Right lobe of liver (tissue), 6 donors: ENCODE data around the gene RBMS3. TPM values are rescaled to one million over a fixed set of nuclear protein-coding genes. Genes with fewer than 3 reads are reported as not detected.

Source experiments
- ATAC-seq, 4 donors: fragments of 200-7000 bp; cut with Tn5 transposase; one replicate each; pipeline ENCODE4 v1.9.1; 2020; ENCODE audit warnings: mild to moderate bottlenecking in 4 of 4, moderate library complexity in 4 of 4
- DNase-seq, 3 donors: peaks; one replicate each; pipeline ENCODE4 v3.0.0-alpha.2; 2020
- H3K27ac ChIP-seq, 3 donors: fragments of 200-600 bp; one replicate each; pipeline ENCODE4 v1.8.0; 2022
- H3K27me3 ChIP-seq, 2 donors: fragments of 200-600 bp; one replicate each; pipeline ENCODE4 v1.8.0; 2022
- H3K36me3 ChIP-seq, 4 donors: fragments of 200-600 bp; sonication (generic) in 1 of 4; one replicate each; pipeline versions ENCODE4 v1.5.1 to v1.8.0; 2017 to 2022; ENCODE audit warnings: control low read depth in 1 of 4
- H3K4me1 ChIP-seq, 4 donors: fragments of 200-600 bp; sonication (generic) in 1 of 4; one replicate each; pipeline versions ENCODE4 v1.5.1 to v1.8.0; 2017 to 2022; ENCODE audit warnings: control low read depth in 1 of 4
- H3K4me3 ChIP-seq, 3 donors: fragments of 200-600 bp; one replicate each; pipeline ENCODE4 v1.8.0; 2022
- H3K9me3 ChIP-seq, 4 donors: fragments of 200-600 bp; sonication (generic) in 1 of 4; one replicate each; pipeline versions ENCODE4 v1.5.1 to v1.8.0; 2017 to 2022; ENCODE audit warnings: control low read depth in 1 of 4
- POLR2A ChIP-seq: fragments of 450-650 bp; IDR thresholded peaks from one replicate; pipeline ENCODE4 v1.6.1; 2017; ENCODE audit warnings: antibody characterized with exemption, mild to moderate bottlenecking
- WGBS: methylation state at CpG from one replicate; pipeline ENCODE4 v1.1.6; 2018; ENCODE audit warnings: low coverage, low lambda C conversion rate; ENCODE audit not compliant: insufficient coverage; ENCODE audit errors: missing lambda C conversion rate; 5-methylcytosine and 5-hydroxymethylcytosine counted together
- intact Hi-C, 2 donors: fragments of 100-400 bp; cut with DNase I; formaldehyde crosslinking; loops; one replicate each; pipeline versions ENCODE4 v1.11.2 to v1.14.1; 2022
- total RNA-seq, 6 experiments: library from RNA; depleted of rRNA in 2 of 6; stranded (reverse); fragments of >200 nt in 2 of 6; fragmentation: NEBNext Ultra II Directional in 3 of 6; extraction: Animal tissue kit (Norgen Biotek cat#: 25700) in 3 of 6; gene quantifications; one replicate each; pipeline versions ENCODE4 v1.1.0 to v1.2.4, GENCODE V29; 2016 to 2023
- TF ChIP-seq, protein P1 (sequence below), 4 donors: fragments of 200-600 bp in 3 of 4; fragments of 450-650 bp in 1 of 4; IDR thresholded peaks; one replicate each; pipeline versions ENCODE4 v1.5.1 to v1.8.0; 2016 to 2022; ENCODE audit warnings: antibody characterized with exemption in 4 of 4, mild to moderate bottlenecking in 2 of 4
- donor health status: DM: no; HTN: yes; CAD: no.
- donor health status: DM: no; HTN: no; CAD: no.
- donor health status: DM: no; HTN: no; CAD: no.
- donor health status: DM: no; HTN: yes; CAD: no.
- donor health status: DM: no; HTN: yes; CAD: no.

RBMS3 gene
- total RNA-seq, 6 experiments from 2014 or later, result 6.3 to 11.5 (median 8.3) TPM

DNA sequence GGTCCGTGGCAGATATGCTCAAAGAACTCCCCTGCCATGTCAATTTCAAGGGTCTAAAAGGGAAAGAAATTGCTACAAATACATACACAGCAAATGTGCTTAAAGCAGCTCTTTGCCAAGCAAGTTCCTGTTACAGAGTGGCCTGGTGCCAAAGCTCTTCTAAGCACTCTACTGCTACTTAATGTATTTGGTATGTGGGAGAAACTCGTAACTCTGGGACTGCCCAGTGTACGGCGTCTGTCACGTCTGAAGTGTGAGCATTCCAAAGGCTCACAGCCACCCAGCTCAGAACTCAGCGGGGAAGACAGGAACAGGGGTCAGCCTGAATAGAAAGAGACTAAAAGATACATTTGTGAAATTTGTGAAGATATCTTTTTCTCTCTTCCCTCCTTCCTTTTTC is 54.6 kb downstream of the RBMS3 start:
- Histone ChIP-seq H3K4me3 (no peak overlapping the region), H3K36me3 (no peaks in the 10 kb centered on the region), H3K27ac (peak overlapping the region; percentile 1 to 34 (median 30)), H3K4me1 (no peaks in the 10 kb centered on the region), H3K9me3 (no peaks in the 10 kb centered on the region), H3K27me3 (no peaks in the 10 kb centered on the region)
- ATAC-seq (peak; percentile 80 to 95 (median 94)), DNase-seq (peak; percentile 51 to 59 (median 55))
- TF ChIP-seq POLR2A, result no peak
- TF ChIP-seq, protein P1, sequence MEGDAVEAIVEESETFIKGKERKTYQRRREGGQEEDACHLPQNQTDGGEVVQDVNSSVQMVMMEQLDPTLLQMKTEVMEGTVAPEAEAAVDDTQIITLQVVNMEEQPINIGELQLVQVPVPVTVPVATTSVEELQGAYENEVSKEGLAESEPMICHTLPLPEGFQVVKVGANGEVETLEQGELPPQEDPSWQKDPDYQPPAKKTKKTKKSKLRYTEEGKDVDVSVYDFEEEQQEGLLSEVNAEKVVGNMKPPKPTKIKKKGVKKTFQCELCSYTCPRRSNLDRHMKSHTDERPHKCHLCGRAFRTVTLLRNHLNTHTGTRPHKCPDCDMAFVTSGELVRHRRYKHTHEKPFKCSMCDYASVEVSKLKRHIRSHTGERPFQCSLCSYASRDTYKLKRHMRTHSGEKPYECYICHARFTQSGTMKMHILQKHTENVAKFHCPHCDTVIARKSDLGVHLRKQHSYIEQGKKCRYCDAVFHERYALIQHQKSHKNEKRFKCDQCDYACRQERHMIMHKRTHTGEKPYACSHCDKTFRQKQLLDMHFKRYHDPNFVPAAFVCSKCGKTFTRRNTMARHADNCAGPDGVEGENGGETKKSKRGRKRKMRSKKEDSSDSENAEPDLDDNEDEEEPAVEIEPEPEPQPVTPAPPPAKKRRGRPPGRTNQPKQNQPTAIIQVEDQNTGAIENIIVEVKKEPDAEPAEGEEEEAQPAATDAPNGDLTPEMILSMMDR (IDR thresholded peaks at IDR 0.05), result no peak
- WGBS, result 31% methylated on average over 6 of the region's 6 CpGs
- intact Hi-C loops, result no loop called here

DNA sequence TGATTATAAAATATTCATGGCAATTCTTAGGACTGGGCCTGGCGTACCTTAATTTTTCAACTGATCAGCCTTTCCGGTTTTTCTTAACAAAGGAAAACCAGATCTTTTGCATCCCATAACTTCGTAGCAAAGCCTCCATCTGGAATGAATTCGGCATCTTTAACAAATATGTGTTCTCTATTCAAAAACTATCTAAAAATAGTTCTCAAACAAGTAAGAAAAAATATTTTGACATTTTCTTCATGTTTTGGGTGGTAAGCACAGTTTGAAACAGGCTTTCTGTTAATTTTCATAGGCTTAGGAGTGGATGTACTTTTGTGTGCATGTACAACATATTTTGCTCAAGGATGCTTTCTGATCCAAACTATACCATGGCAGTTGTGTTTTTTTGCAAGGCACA is 55.1 kb downstream of the RBMS3 start:
- H3K27me3 ChIP-seq, result no peaks in the 10 kb centered on the region
- TF ChIP-seq POLR2A, result no peak
- TF ChIP-seq, protein P1 (IDR thresholded peaks at IDR 0.05), result no peak
- no peak for DNase-seq
- H3K9me3 ChIP-seq, result no peaks in the 10 kb centered on the region
- no peak for ATAC-seq
- intact Hi-C loops, result no loop called here
- peak overlapping the region; percentile 1 to 34 (median 30) for H3K27ac ChIP-seq
- no peaks in the 10 kb centered on the region for H3K4me1 ChIP-seq
- H3K36me3 ChIP-seq, result no peaks in the 10 kb centered on the region
- WGBS, result 46% methylated on average over 4 of the region's 4 CpGs
- H3K4me3 ChIP-seq, result no peak overlapping the region

DNA sequence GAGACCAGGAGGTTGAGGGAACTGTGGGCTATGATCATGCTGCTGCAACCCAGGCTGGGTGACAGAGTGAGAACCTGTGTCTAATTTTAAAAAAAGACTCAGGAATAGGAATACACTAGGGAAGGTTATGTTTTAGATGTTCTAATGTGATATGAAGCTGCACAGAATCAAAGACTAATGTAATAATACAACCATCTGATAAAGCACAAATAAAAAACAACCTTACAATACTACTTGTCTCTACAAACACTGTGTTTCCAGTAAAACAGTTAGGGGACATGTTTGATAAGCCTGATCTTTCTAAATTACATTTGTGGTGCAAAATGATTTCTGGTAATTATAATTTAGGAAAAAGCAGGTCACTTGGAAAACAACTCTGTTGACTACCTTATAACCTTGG is 56.7 kb downstream of the RBMS3 start:
- Histone ChIP-seq H3K27me3 (no peaks in the 10 kb centered on the region), H3K4me3 (no peak overlapping the region), H3K9me3 (no peaks in the 10 kb centered on the region), H3K4me1 (no peaks in the 10 kb centered on the region), H3K36me3 (no peaks in the 10 kb centered on the region), H3K27ac (no peak overlapping the region)
- ATAC-seq (no peak), DNase-seq (no peak)
- intact Hi-C loops, result no loop called here
- TF ChIP-seq, protein P1 (IDR thresholded peaks at IDR 0.05), result no peak
- no peak for TF ChIP-seq POLR2A

DNA sequence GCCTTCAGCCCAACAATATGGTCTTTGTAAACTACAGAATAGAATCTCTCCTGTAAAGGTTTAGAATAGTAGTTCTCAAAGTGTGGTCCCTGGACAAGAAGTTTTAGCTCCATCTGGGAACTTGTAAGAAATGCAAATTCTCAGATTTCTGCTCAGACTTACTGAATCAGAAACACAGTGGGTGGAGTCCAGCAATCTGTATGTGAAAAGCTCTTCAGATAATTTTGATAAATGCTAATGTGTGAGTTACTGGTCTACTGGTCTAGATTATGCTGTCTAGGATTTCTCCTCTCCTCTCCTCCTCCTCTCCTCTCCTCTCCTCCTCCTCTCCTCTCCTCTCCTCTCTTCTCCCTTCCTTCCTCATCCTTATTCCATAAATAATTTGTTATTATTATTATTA is 57.5 kb downstream of the RBMS3 start:
- no peak overlapping the region for H3K4me3 ChIP-seq
- no peak for DNase-seq
- ATAC-seq, result no peak
- no peaks in the 10 kb centered on the region for H3K36me3 ChIP-seq
- intact Hi-C loops, result no loop called here
- H3K9me3 ChIP-seq, result no peaks in the 10 kb centered on the region
- H3K27ac ChIP-seq, result no peak overlapping the region
- TF ChIP-seq, protein P1 (IDR thresholded peaks at IDR 0.05), result no peak
- TF ChIP-seq POLR2A, result no peak
- H3K27me3 ChIP-seq, result no peaks in the 10 kb centered on the region
- no peaks in the 10 kb centered on the region for H3K4me1 ChIP-seq

DNA sequence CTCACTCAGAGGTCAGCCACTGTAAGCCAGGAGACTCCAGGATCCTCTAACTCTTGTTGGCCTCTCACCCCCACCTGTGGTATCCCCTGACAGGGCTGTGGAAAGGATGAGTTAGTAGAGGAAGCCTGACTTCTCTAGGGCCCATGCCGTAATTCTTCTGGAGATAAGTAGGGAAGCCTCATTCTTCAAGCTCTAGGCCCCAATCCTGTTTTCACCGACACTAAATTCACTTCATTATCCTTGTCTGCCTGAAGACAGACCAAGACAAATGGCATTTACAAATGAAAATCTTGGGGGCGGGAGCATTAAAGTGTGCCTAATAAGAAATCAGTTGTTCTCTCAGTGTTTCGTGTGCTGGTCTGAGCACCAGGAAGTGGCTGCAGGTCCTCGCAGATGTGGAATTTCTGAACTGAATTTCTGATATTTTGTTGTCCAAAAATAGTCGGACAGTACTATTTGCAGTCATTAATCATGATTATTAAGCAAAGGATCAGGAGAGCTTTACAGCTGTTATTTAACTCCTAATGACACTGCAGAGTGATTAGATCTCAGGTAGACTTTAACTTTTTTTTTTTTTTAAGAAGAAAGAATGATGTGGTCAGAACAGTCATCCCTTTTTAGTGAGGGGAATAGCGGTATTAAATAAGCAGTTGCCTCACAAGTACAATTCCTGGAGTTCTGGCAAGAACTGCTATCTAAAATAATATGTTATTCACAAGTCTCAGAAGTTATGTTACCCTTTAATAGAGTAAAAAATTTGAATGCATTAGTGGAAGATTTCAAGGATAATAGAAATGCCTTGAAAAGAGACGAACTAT is 58.4 kb downstream of the RBMS3 start:
- Histone ChIP-seq H3K9me3 (no peaks in the 10 kb centered on the region), H3K36me3 (no peaks in the 10 kb centered on the region), H3K27ac (no peak overlapping the region), H3K4me3 (no peak overlapping the region), H3K4me1 (no peaks in the 10 kb centered on the region), H3K27me3 (no peaks in the 10 kb centered on the region)
- intact Hi-C loops, result no loop called here
- no peak for DNase-seq
- ATAC-seq, result no peak
- 70% methylated on average over 8 of the region's 8 CpGs for WGBS
- TF ChIP-seq POLR2A, result no peak
- TF ChIP-seq, protein P1 (IDR thresholded peaks at IDR 0.05), result no peak
